ENCODE results near the gene AP4M1.
"Not testable (repeated sequence)": the region's sequence is repeated elsewhere in the genome, so short reads cannot be mapped to it uniquely, and the experiment has no call there.

AP4M1 gene

DNA sequence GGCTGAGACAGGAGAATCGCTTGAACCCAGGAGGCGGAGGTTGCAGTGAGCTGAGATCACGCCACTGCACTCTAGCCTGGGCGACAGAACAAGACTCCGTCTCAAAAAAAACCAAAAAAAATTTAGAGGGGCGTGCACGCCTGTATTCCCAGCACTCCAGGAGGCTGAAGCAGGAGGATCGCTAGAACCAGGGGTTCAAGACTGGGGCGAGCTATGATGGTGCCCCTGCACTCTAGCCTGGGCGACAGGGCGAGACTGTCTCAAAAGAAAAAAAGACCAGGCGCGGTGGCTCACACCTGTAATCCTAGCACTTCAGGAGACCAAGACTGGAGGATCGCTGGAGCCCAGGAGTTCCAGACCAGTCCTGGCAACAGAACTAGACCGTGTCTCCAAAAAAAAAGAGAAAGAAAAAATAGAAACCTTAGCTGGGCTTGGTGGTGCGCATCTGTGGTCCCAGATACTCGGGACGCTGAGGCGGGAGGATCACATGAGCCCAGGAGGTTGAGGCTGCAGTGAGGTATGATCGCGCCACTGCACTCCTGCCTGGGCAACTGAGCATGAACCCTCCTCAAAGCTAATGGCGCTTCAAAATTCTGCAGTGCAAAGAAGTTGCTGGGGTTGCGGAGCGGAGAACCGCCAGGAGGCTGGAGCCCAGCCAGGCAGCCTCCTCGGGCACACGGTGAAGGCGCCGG, 24.9 kb downstream of the AP4M1 start:
- H3K27ac ChIP-seq, result peak overlapping the region; percentile 100
- TF ChIP-seq, protein P1, sequence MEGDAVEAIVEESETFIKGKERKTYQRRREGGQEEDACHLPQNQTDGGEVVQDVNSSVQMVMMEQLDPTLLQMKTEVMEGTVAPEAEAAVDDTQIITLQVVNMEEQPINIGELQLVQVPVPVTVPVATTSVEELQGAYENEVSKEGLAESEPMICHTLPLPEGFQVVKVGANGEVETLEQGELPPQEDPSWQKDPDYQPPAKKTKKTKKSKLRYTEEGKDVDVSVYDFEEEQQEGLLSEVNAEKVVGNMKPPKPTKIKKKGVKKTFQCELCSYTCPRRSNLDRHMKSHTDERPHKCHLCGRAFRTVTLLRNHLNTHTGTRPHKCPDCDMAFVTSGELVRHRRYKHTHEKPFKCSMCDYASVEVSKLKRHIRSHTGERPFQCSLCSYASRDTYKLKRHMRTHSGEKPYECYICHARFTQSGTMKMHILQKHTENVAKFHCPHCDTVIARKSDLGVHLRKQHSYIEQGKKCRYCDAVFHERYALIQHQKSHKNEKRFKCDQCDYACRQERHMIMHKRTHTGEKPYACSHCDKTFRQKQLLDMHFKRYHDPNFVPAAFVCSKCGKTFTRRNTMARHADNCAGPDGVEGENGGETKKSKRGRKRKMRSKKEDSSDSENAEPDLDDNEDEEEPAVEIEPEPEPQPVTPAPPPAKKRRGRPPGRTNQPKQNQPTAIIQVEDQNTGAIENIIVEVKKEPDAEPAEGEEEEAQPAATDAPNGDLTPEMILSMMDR (IDR thresholded peaks at IDR 0.05), result no peak
- no peak for TF ChIP-seq ZFX (IDR thresholded peaks at IDR 0.05; ENCODE audit: borderline replicate concordance)

DNA sequence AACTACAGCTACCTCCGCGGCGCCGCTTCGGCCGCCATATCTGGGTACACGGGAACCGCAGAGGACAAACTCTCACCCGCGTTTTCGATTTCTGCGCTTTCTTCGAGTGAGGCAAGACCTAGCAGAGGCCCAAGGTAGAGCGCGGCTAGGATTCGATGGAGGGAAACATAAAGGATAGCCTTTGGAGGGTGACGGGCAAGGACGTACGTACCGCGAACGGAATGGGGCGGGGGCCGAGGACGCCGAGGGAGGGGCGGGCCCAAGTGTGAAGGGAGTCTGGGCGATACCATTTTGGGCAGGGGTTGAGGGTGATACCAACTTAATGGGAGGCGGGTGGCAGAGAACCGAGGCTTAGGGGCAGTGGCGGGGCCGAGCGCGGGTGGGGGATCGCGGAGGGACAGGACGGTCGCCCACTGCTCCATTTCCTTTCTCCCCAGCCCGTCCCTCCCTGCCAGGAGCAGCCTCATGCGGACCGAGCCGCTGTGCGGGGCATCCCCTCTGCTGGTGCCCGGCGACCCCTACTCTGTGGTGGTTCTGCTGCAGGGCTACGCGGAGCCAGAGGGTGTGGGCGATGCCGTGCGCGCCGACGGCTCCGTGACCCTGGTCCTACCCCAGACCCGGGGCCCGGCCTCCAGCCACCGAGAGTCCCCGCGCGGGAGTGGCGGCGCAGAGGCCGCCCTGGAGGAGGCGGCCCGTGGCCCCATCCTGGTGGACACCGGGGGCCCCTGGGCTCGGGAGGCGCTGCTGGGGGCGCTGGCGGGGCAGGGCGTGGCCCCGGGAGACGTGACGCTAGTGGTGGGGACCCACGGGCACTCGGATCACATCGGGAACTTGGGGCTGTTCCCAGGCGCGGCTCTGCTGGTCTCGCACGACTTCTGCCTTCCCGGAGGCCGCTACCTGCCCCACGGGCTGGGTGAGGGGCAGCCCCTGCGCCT, 25.8 kb downstream of the AP4M1 start, which contains the start of gene MBLAC1:
TSS of gene MBLAC1 (plus strand) at position 37 of the 935 bp plus-strand sequence. CDS start at position 466, 429 bp downstream.
- TF ChIP-seq ZFX (IDR thresholded peaks at IDR 0.05; ENCODE audit: borderline replicate concordance), result no peak
- TF ChIP-seq, protein P1 (IDR thresholded peaks at IDR 0.05), result no peak
- peak within 1 kb of the TSS; percentile 100 for H3K27ac ChIP-seq

DNA sequence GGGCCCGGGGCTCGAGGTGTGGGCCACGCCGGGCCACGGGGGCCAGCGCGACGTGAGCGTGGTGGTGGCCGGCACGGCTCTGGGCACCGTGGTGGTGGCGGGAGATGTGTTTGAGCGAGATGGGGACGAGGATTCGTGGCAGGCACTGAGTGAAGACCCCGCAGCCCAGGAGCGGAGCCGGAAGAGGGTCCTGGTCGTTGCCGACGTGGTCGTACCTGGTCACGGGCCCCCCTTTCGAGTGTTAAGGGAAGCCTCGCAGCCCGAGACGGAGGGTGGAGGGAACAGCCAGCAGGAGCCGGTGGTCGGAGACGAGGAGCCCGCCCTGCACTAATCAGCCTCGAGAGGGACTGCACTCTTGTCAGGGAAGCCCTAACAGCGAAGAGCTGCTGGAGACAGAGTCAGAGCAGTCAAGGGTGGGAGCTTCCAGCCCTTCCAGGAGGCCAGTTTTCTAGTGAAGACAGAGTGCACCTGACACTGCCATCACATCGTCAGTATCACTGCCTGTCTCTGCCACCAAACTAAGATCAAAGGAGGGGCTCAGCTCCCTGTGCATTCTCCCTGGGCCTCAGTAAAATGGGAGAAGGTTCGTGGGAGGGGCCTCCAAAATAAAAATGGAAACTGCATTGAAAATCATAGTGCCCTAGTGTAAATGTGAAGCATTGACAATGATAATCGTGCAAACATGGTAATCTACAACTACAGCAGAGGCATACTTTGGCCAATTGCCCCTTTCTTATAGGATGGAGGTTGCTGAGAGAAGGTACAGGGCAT, 26.6 kb downstream of the AP4M1 start:
- TF ChIP-seq, protein P1 (IDR thresholded peaks at IDR 0.05), result no peak
- TF ChIP-seq ZFX (IDR thresholded peaks at IDR 0.05; ENCODE audit: borderline replicate concordance), result no peak
- peak overlapping the region; percentile 100 for H3K27ac ChIP-seq

DNA sequence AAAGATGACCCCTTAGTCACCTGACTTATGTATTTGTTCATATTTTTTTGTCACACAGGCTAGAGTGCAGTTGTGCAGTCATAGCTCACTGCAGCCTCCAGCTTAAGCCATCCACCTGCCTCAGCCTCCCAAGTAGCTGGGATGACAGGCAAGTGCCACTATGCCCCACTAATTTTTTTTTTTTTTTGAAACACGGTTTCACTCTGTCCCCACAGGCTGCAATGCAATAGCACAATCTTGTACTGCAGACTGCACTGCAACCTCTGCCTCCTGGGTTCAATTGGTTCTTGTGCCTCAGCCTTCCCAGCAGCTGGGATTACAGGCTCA, 27.2 kb downstream of the AP4M1 start:
- TF ChIP-seq, protein P1 (IDR thresholded peaks at IDR 0.05), result no peak
- no peak for TF ChIP-seq ZFX (IDR thresholded peaks at IDR 0.05; ENCODE audit: borderline replicate concordance)
- H3K27ac ChIP-seq, result peak overlapping the region; percentile 100; the same call in 1 of the 2 replicates

DNA sequence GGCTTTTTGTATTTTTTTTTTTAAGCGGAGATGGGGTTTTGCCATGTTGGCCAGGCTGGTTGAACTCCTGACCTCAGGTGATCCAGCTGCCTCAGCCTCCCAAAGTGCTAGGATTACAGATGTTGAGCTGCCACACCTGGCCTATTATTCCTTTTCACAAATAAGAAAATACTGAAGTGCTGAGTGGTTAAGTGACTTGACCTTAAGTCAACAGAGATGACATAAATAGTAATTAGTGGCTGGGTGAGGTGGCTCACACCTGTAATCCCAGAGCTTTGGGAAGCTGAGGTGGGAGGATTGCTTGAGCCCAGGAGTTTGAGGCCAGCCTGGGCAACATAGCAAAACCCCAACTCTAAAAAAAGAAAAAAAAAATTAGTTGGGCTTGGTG, 28.8 kb downstream of the AP4M1 start:
- H3K27ac ChIP-seq, result not testable (repeated sequence)

DNA sequence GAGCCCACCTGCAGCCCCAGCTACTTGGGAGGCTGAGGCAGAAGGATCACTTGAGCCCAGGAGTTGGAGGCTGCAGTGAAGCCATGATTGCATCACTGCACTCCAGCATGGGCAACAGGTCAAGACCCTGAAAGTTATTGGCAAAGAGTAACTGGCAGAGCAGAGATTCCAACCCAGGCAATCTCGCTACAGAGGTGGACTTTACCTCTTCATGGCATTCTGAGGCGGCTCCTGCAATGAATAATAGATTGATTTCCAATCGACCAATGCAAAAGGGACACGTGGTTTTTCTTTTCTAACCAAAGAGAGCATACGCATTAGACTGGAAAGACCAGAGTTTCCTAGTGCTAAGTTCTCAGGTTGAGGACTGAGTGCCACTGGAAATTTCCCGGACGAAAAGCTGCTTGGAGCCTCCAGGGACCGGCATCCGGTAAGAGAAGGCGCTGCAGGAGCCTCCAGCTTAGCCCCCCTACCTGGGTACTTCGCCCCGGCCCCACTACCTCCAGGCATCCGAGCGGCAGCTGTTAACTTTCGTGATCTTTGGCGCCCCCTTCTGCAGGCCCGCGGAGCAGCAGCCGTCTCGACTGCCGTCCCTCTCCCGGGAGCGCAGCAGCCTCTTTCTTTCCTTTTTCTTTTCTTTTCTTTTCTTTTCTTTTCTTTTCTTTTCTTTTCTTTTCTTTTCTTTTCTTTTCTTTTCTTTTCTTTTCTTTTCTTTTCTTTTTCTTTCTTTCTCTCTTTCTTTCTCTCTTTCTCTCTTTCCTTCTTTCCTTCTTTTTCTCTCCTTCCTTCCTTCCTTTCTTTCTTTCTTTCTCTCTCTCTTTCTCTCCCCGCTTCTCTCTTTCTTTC, 29.4 kb downstream of the AP4M1 start:
- no peak for TF ChIP-seq ZFX (IDR thresholded peaks at IDR 0.05; ENCODE audit: borderline replicate concordance)
- TF ChIP-seq, protein P1 (IDR thresholded peaks at IDR 0.05), result peak; percentile 99
- no peak overlapping the region for H3K27ac ChIP-seq

DNA sequence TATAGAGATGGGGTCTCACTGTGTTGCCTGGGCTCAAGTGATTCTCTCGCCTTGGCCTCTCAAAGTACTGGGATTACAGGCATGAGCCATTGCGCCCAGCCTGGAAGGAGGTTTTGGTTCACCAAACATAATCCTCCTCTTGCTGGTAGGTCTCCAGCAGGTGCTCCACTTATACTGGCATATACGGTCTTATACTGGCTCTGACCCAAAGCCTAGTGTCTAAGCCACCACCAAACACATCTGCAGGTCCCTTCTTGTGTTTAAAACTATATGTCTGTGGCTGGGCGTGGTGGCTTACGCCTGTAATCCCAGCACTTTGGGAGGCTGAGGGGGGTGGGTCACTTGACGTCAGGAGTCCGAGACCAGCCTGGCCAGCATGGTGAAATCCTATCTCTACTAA, 30.7 kb downstream of the AP4M1 start:
- H3K27ac ChIP-seq, result no peak overlapping the region
- TF ChIP-seq ZFX (IDR thresholded peaks at IDR 0.05; ENCODE audit: borderline replicate concordance), result no peak
- TF ChIP-seq, protein P1 (IDR thresholded peaks at IDR 0.05), result no peak
